ENCODE results near the gene FRY.

FRY gene

DNA sequence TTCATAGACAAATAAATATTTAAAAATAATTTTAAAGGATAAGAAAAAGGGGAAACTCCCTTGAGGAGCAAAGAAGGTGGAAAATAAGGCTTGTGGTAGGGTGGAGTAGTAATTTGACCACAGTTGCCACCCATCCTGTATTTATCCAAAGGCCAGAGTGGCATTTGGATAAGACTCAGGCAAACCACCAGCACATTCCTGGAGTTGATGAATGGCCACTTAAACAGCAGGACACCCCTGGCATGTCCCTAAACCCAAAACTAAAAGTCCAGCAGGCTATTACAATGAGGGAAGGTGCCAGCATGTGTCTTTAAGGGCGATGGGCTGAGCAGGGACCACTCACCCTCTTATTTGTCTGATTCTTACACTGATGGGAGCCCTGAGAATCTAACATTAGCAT, 9.8 kb upstream of the FRY start:
- Histone ChIP-seq H3K9ac (ENCODE audit: low read length) (no peak overlapping the region), H2AFZ (ENCODE audit: low read depth, low read length) (no peak overlapping the region)
- TF ChIP-seq, protein P1, sequence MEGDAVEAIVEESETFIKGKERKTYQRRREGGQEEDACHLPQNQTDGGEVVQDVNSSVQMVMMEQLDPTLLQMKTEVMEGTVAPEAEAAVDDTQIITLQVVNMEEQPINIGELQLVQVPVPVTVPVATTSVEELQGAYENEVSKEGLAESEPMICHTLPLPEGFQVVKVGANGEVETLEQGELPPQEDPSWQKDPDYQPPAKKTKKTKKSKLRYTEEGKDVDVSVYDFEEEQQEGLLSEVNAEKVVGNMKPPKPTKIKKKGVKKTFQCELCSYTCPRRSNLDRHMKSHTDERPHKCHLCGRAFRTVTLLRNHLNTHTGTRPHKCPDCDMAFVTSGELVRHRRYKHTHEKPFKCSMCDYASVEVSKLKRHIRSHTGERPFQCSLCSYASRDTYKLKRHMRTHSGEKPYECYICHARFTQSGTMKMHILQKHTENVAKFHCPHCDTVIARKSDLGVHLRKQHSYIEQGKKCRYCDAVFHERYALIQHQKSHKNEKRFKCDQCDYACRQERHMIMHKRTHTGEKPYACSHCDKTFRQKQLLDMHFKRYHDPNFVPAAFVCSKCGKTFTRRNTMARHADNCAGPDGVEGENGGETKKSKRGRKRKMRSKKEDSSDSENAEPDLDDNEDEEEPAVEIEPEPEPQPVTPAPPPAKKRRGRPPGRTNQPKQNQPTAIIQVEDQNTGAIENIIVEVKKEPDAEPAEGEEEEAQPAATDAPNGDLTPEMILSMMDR (IDR thresholded peaks at IDR 0.05; ENCODE audit: low read depth, low read length): no peak
- TF ChIP-seq EZH2phosphoT487 (IDR thresholded peaks at IDR 0.05; ENCODE audit: low read depth): no peak

DNA sequence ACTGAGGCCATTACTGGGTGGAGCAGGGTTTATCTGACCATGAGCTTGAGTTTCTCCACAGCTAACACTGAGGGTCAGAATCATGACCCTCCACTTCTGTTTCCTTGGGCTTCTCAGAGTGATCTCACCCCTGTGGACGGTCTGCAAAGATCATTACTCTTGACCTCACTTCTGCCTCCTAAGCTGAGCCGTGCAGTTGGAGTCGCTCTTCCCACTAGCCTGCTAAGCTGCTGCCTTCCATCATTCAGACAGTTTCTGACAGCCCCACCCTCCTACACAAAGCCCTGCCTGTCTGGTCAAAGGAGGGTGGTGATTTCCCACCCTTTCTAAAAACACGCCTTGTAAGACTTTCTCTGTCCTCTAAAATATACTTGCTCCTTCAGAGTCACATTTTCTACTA, 9.3 kb upstream of the FRY start:
- no peak overlapping the region for H3K4me3 ChIP-seq (ENCODE audit: low read length)

More for the DNA sequence above, 9.8 kb upstream of the FRY start:
- no peak overlapping the region for H3K27ac ChIP-seq (ENCODE audit: low read length)
- H3K36me3 ChIP-seq (replicated peaks; ENCODE audit: low read depth, low read length): no peaks in the 10 kb centered on the region
- H3K9me3 ChIP-seq (ENCODE audit: insufficient read depth, low read length): no peaks in the 10 kb centered on the region
- no peak overlapping the region for H3K4me3 ChIP-seq (ENCODE audit: low read length)
- H3K4me1 ChIP-seq (ENCODE audit: low read length): 0 out of 2 replicates have a peak, but pooled peaks cover 2% of the 10 kb centered on the region
- H3K27me3 ChIP-seq (ENCODE audit: low read depth, low read length): no peaks in the 10 kb centered on the region
- H3K79me2 ChIP-seq (ENCODE audit: low read length): no peaks in the 10 kb centered on the region
- H3K4me2 ChIP-seq (ENCODE audit: low read length): no peak overlapping the region
- no peaks in the 10 kb centered on the region for H4K20me1 ChIP-seq (ENCODE audit: insufficient read depth, low read length)

DNA sequence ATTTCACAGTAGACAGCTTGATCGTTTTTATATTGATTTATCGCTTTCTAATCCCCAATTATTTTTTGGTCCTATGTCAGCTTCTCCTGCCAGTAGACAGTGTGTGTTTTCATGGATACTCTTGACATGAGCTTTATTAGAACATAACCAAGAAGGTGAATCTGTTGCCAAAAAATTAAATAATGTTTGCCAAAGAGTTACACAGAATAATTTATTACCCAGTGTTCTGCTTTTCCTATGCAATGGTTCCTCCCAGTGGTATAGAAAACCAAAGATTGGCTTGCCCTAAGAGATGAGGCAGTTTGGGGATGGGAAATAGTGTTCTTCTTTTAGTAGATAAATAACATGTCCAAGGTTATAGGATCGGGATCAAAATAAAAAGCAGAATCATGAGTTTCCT, 8.5 kb upstream of the FRY start:
- Histone ChIP-seq H3K4me2 (ENCODE audit: low read length) (no peak overlapping the region), H4K20me1 (ENCODE audit: insufficient read depth, low read length) (no peaks in the 10 kb centered on the region), H3K4me1 (ENCODE audit: low read length) (0 out of 2 replicates have a peak, but pooled peaks cover 2% of the 10 kb centered on the region), H3K79me2 (ENCODE audit: low read length) (no peaks in the 10 kb centered on the region), H3K36me3 (replicated peaks; ENCODE audit: low read depth, low read length) (no peaks in the 10 kb centered on the region), H2AFZ (ENCODE audit: low read depth, low read length) (no peak overlapping the region), H3K4me3 (ENCODE audit: low read length) (no peak overlapping the region), H3K9me3 (ENCODE audit: insufficient read depth, low read length) (no peaks in the 10 kb centered on the region), H3K9ac (ENCODE audit: low read length) (no peak overlapping the region), H3K27me3 (ENCODE audit: low read depth, low read length) (no peaks in the 10 kb centered on the region), H3K27ac (ENCODE audit: low read length) (no peak overlapping the region)
- TF ChIP-seq EZH2phosphoT487 (IDR thresholded peaks at IDR 0.05; ENCODE audit: low read depth): no peak
- TF ChIP-seq, protein P1 (IDR thresholded peaks at IDR 0.05; ENCODE audit: low read depth, low read length): no peak

More for the DNA sequence above, 9.3 kb upstream of the FRY start:
- no peak overlapping the region for H2AFZ ChIP-seq (ENCODE audit: low read depth, low read length)
- no peaks in the 10 kb centered on the region for H3K27me3 ChIP-seq (ENCODE audit: low read depth, low read length)
- H3K27ac ChIP-seq (ENCODE audit: low read length): no peak overlapping the region
- no peaks in the 10 kb centered on the region for H3K36me3 ChIP-seq (replicated peaks; ENCODE audit: low read depth, low read length)
- no peak overlapping the region for H3K9ac ChIP-seq (ENCODE audit: low read length)
- TF ChIP-seq, protein P1 (IDR thresholded peaks at IDR 0.05; ENCODE audit: low read depth, low read length): no peak
- TF ChIP-seq EZH2phosphoT487 (IDR thresholded peaks at IDR 0.05; ENCODE audit: low read depth): no peak
- H3K4me1 ChIP-seq (ENCODE audit: low read length): 0 out of 2 replicates have a peak, but pooled peaks cover 2% of the 10 kb centered on the region
- no peaks in the 10 kb centered on the region for H3K79me2 ChIP-seq (ENCODE audit: low read length)
- H3K9me3 ChIP-seq (ENCODE audit: insufficient read depth, low read length): no peaks in the 10 kb centered on the region
- no peaks in the 10 kb centered on the region for H4K20me1 ChIP-seq (ENCODE audit: insufficient read depth, low read length)
- no peak overlapping the region for H3K4me2 ChIP-seq (ENCODE audit: low read length)

DNA sequence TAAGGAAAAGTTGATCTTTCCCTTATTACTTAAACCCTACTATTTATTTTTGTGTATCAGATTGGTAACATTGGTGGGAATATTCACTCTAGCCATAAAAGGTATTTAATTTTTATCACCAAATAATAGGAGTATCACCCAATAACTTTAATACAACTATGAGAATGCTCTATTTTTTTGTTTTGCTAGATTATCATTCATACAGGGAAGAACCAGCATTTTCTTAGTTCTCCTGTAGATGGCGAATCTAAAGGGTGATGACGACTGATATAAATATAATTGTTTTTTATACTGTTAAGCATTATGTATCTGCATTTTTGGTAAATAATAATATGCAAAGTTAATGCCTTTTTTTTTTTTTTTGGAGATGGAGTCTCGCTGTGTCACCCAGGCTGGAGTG, 7.9 kb upstream of the FRY start:
- no peak overlapping the region for H3K4me3 ChIP-seq (ENCODE audit: low read length)
- no peaks in the 10 kb centered on the region for H3K9me3 ChIP-seq (ENCODE audit: insufficient read depth, low read length)
- no peak overlapping the region for H3K9ac ChIP-seq (ENCODE audit: low read length)
- H3K4me2 ChIP-seq (ENCODE audit: low read length): no peak overlapping the region
- TF ChIP-seq, protein P1 (IDR thresholded peaks at IDR 0.05; ENCODE audit: low read depth, low read length): peak; percentile 39
- TF ChIP-seq EZH2phosphoT487 (IDR thresholded peaks at IDR 0.05; ENCODE audit: low read depth): no peak
- 0 out of 2 replicates have a peak, but pooled peaks cover 2% of the 10 kb centered on the region for H3K4me1 ChIP-seq (ENCODE audit: low read length)
- H4K20me1 ChIP-seq (ENCODE audit: insufficient read depth, low read length): no peaks in the 10 kb centered on the region
- no peaks in the 10 kb centered on the region for H3K27me3 ChIP-seq (ENCODE audit: low read depth, low read length)
- H2AFZ ChIP-seq (ENCODE audit: low read depth, low read length): no peak overlapping the region
- H3K79me2 ChIP-seq (ENCODE audit: low read length): no peaks in the 10 kb centered on the region
- H3K27ac ChIP-seq (ENCODE audit: low read length): no peak overlapping the region
- no peaks in the 10 kb centered on the region for H3K36me3 ChIP-seq (replicated peaks; ENCODE audit: low read depth, low read length)
